B cell (primary cell): ENCODE data around the gene TRAPPC2B. TPM values are rescaled to one million over a fixed set of nuclear protein-coding genes. Genes with fewer than 3 reads are reported as not detected.

Experiments
- ATAC-seq: fragments of 200-7000 bp; cut with Tn5 transposase; one replicate; pipeline ENCODE4 v1.10.0; 2021; ENCODE audit warnings: low read depth, mild to moderate bottlenecking, moderate number of reproducible peaks, moderate library complexity
- CTCF ChIA-PET: fragments of 350-600 bp; sonication (Branson Sonifier 250); formaldehyde crosslinking; loops from one replicate; lab custom pipeline; 2021; ENCODE audit warnings: antibody characterized with exemption, inconsistent platforms; lab: Charles Lee
- POLR2A ChIA-PET: fragments of 350-600 bp; sonication (Branson Sonifier 250); formaldehyde crosslinking; loops from one replicate; lab custom pipeline; 2021; ENCODE audit warnings: antibody characterized with exemption; lab: Charles Lee
- DNase-seq: peaks from one replicate; pipeline ENCODE4 v3.0.0; 2013
- H2AFZ ChIP-seq: 2 replicates; pipeline ENCODE4 v1.6.1; 2012; ENCODE audit warnings: mild to moderate bottlenecking, low read depth, low read length; ENCODE audit not compliant: insufficient read depth, poor library complexity, severe bottlenecking
- H3K27ac ChIP-seq, 2 donors: 1 replicate in 1 of 2; 2 replicates in 1 of 2; pipeline ENCODE4 v1.5.1; 2012 to 2013; ENCODE audit warnings: low read length in 2 of 2, mild to moderate bottlenecking in 2 of 2, moderate library complexity in 1 of 2
- H3K27me3 ChIP-seq, 4 experiments: fragments of 200-600 bp in 1 of 4; sonication (generic) in 1 of 4; replicated peaks in 1 of 4; 1 replicate in 2 of 4; 2 replicates in 2 of 4; pipeline versions ENCODE4 v1.6.1 to v1.7.0; 2013 to 2016; ENCODE audit warnings: low read length in 3 of 4, mild to moderate bottlenecking in 2 of 4, mixed read lengths in 1 of 4, moderate library complexity in 1 of 4; ENCODE audit not compliant: insufficient read depth in 4 of 4, control insufficient read depth in 3 of 4; ENCODE audit errors: control extremely low read depth in 1 of 4
- H3K36me3 ChIP-seq, 2 experiments: replicated peaks in 1 of 2; 1 replicate in 1 of 2; 2 replicates in 1 of 2; pipeline versions ENCODE4 v1.6.1 to v1.7.1; 2013; ENCODE audit warnings: low read length in 1 of 2; ENCODE audit not compliant: insufficient read depth in 2 of 2, control insufficient read depth in 1 of 2; ENCODE audit errors: control extremely low read depth in 1 of 2, extremely low read depth in 1 of 2
- H3K4me1 ChIP-seq, 2 donors: fragments of 200-600 bp in 1 of 2; sonication (generic) in 1 of 2; 1 replicate in 1 of 2; 2 replicates in 1 of 2; pipeline versions ENCODE4 v1.5.1 to v1.6.1; 2013 to 2017; ENCODE audit warnings: low read length in 2 of 2; ENCODE audit not compliant: control insufficient read depth in 2 of 2, insufficient read depth in 2 of 2
- H3K4me2 ChIP-seq: replicated peaks from 2 replicates; pipeline ENCODE3; 2012; ENCODE audit warnings: mild to moderate bottlenecking, low read depth, low read length; ENCODE audit not compliant: poor library complexity, severe bottlenecking
- H3K4me3 ChIP-seq, 5 experiments: fragments of 200-600 bp in 1 of 5; sonication (generic) in 1 of 5; 1 replicate in 3 of 5; 2 replicates in 2 of 5; pipeline versions ENCODE4 v1.5.1 to v1.7.0; 2011 to 2016; ENCODE audit warnings: low read length in 4 of 5, mild to moderate bottlenecking in 4 of 5, low read depth in 2 of 5, control low read depth in 1 of 5, moderate library complexity in 1 of 5; ENCODE audit not compliant: insufficient read depth in 1 of 5; ENCODE audit errors: control extremely low read depth in 1 of 5, extremely low read depth in 1 of 5
- H3K79me2 ChIP-seq: fragments of 200-600 bp; sonication (generic); one replicate; pipeline ENCODE4 v1.6.0; 2016; ENCODE audit warnings: low read length; ENCODE audit not compliant: control insufficient read depth, insufficient read depth
- H3K9ac ChIP-seq: fragments of 200-600 bp; sonication (generic); 2 replicates; pipeline ENCODE4 v1.6.1; 2017; ENCODE audit warnings: mild to moderate bottlenecking, low read length, moderate library complexity
- H3K9me3 ChIP-seq, 3 donors: one replicate each; pipeline versions ENCODE4 v1.6.1 to v1.7.1; 2013; ENCODE audit warnings: low read length in 2 of 3; ENCODE audit not compliant: control insufficient read depth in 2 of 3, insufficient read depth in 1 of 3; ENCODE audit errors: control extremely low read depth in 1 of 3
- H4K20me1 ChIP-seq: 2 replicates; pipeline ENCODE4 v1.6.0; 2012; ENCODE audit warnings: mild to moderate bottlenecking, low read length; ENCODE audit not compliant: insufficient read depth, control insufficient read depth, poor library complexity, severe bottlenecking
- H3K27ac Mint-ChIP-seq: one replicate; pipeline ENCODE4 v1.8.0; 2021; ENCODE audit warnings: mixed read lengths
- H3K27me3 Mint-ChIP-seq: one replicate; pipeline ENCODE4 v1.8.0; 2021; ENCODE audit warnings: mixed read lengths
- H3K4me1 Mint-ChIP-seq: one replicate; pipeline ENCODE4 v1.8.0; 2021; ENCODE audit warnings: mixed read lengths
- H3K4me3 Mint-ChIP-seq: one replicate; pipeline ENCODE4 v1.8.0; 2021; ENCODE audit warnings: mixed read lengths
- H3K9me3 Mint-ChIP-seq: one replicate; pipeline ENCODE4 v1.8.0; 2022; ENCODE audit warnings: mixed read lengths; ENCODE audit not compliant: insufficient read depth
- EZH2 ChIP-seq: IDR thresholded peaks from 2 replicates; pipeline ENCODE4 v1.6.1; 2012; ENCODE audit warnings: borderline replicate concordance, low read depth, mild to moderate bottlenecking, moderate library complexity, low read length; ENCODE audit not compliant: insufficient read depth, poor library complexity, severe bottlenecking
- WGBS: methylation state at CpG from one replicate; pipeline ENCODE4 v1.1.5; 2013; ENCODE audit warnings: missing lambda C conversion rate; ENCODE audit not compliant: insufficient coverage; 5-methylcytosine and 5-hydroxymethylcytosine counted together
- intact Hi-C: fragments of 100-400 bp; cut with micrococcal nuclease; formaldehyde crosslinking; loops from one replicate; pipeline ENCODE4 v1.10.0; 2022
- polyA plus RNA-seq: library from polyadenylated mRNA; depleted of rRNA; stranded (reverse); fragments of >200 nt; gene quantifications from 2 replicates; pipeline ENCODE4 v1.2.3, GENCODE V29; 2012
- total RNA-seq, 2 donors: library from RNA; stranded (reverse); fragments of 120-200 nt in 1 of 2; gene quantifications; 1 replicate in 1 of 2; 2 replicates in 1 of 2; pipeline versions ENCODE4 v1.2.3 to v1.2.4, GENCODE V29; 2013 to 2022
- TF ChIP-seq, protein P1 (sequence below): fragments of 200-600 bp; IDR thresholded peaks from one replicate; pipeline ENCODE4 v1.8.0; 2022; ENCODE audit warnings: antibody characterized with exemption, mild to moderate bottlenecking

Gene TRAPPC2B
- total and polyA plus RNA-seq, 2 donors (not counting 1 experiment from before 2014, with no cell fraction given): 9.6 to 29.2 TPM

DNA sequence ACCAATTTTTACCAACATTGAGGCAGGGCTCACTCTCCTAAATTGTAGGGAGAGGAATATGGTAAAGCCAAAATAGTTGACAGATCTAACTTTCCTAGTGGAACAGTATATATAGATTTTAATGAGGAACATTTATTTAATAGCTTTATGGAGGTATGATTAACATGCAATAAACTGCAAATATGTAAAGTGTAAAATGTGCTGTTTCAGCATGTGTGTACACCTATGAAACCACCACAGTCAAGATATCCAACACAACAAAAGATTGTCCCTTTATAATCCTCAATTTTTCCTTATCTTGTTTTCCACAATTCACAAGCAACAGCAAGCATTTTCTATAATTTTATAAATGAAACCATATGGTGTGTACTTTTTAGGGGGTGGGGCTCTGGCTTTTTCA is 4.1 kb upstream of the TRAPPC2B start:
- peaks cover 1 to 25% (median 7%) of the 10 kb centered on the region in 3 donors for H3K9me3 ChIP-seq
- DNase-seq: no peak
- intact Hi-C loops: no loop called here
- H3K79me2 ChIP-seq: peaks cover 19% of the 10 kb centered on the region
- no peak overlapping the region for H3K4me3 Mint-ChIP-seq
- no peak overlapping the region for H3K4me3 ChIP-seq
- no peak overlapping the region for H2AFZ ChIP-seq
- peaks cover 22 to 44% of the 10 kb centered on the region in 2 experiments for H3K36me3 ChIP-seq
- TF ChIP-seq, protein P1, sequence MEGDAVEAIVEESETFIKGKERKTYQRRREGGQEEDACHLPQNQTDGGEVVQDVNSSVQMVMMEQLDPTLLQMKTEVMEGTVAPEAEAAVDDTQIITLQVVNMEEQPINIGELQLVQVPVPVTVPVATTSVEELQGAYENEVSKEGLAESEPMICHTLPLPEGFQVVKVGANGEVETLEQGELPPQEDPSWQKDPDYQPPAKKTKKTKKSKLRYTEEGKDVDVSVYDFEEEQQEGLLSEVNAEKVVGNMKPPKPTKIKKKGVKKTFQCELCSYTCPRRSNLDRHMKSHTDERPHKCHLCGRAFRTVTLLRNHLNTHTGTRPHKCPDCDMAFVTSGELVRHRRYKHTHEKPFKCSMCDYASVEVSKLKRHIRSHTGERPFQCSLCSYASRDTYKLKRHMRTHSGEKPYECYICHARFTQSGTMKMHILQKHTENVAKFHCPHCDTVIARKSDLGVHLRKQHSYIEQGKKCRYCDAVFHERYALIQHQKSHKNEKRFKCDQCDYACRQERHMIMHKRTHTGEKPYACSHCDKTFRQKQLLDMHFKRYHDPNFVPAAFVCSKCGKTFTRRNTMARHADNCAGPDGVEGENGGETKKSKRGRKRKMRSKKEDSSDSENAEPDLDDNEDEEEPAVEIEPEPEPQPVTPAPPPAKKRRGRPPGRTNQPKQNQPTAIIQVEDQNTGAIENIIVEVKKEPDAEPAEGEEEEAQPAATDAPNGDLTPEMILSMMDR: no peak
- TF ChIP-seq EZH2: no peak
- CTCF ChIA-PET: no interaction called here
- peaks cover 10 to 14% of the 10 kb centered on the region in 2 donors for H3K4me1 ChIP-seq
- no peak overlapping the region for H3K27ac ChIP-seq
- H3K4me2 ChIP-seq: no peak overlapping the region
- ATAC-seq: no peak
- POLR2A ChIA-PET: no interaction called here
- no peaks in the 10 kb centered on the region for H3K9me3 Mint-ChIP-seq
- no peaks in the 10 kb centered on the region for H3K27me3 Mint-ChIP-seq
- no peak overlapping the region for H3K9ac ChIP-seq
- no peaks in the 10 kb centered on the region for H4K20me1 ChIP-seq
- H3K27me3 ChIP-seq: no peaks in the 10 kb centered on the region
- H3K27ac Mint-ChIP-seq: no peak overlapping the region
- peaks cover 17% of the 10 kb centered on the region for H3K4me1 Mint-ChIP-seq

DNA sequence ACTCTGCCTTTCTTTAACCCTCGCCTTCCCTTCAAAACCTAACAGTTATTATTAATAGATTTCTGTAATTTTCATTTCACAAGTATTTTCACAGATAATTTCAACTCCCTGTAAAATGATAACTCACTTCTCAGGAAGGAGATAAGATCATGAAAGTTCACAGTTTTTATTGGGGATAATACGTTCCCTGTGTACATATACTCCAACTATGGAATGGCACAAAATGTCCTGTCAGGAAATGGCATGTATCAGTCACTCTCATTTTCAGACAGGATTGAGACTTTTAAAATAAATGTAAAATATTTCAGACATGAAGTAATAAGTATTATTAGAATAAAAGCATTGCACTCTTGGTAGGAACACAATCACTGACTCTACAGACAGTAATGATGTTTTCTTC is 932 bp upstream of the TRAPPC2B start:
- Histone ChIP-seq H3K79me2 (peaks cover 25% of the 10 kb centered on the region), H3K9me3 (peaks cover 1 to 21% (median 5%) of the 10 kb centered on the region in 3 donors), H3K4me1 (peaks cover 10 to 15% of the 10 kb centered on the region in 2 donors), H3K4me2 (peak overlapping the region; percentile 95), H2AFZ (peak overlapping the region; percentile 93), H3K9ac (peak overlapping the region; percentile 80), H3K27ac (peak overlapping the region; percentile 85 to 97), H3K27me3 (no peaks in the 10 kb centered on the region), H4K20me1 (no peaks in the 10 kb centered on the region), H3K4me3 (peak overlapping the region in 2 of 5 experiments; percentile 58 to 80), H3K36me3 (peaks cover 4 to 13% of the 10 kb centered on the region in 2 experiments)
- ChIA-PET CTCF (no interaction called here), POLR2A (no interaction called here)
- DNase-seq (no peak), ATAC-seq (no peak)
- WGBS: no CpG with 5 or more reads among the region's 2 CpGs
- peaks cover 17% of the 10 kb centered on the region for H3K4me1 Mint-ChIP-seq
- TF ChIP-seq EZH2: no peak
- TF ChIP-seq, protein P1: no peak
- H3K9me3 Mint-ChIP-seq: no peaks in the 10 kb centered on the region
- peak overlapping the region; percentile 95 for H3K4me3 Mint-ChIP-seq
- intact Hi-C loops: no loop called here
- no peaks in the 10 kb centered on the region for H3K27me3 Mint-ChIP-seq
- H3K27ac Mint-ChIP-seq: peak overlapping the region; percentile 97
